LoVo (cell line): ENCODE measurements around the gene B4GALT6.

Source experiments
- DNase-seq: peaks from one replicate; pipeline ENCODE4 v3.0.0-alpha.2; 2016; ENCODE audit warnings: low spot score

B4GALT6 gene

DNA sequence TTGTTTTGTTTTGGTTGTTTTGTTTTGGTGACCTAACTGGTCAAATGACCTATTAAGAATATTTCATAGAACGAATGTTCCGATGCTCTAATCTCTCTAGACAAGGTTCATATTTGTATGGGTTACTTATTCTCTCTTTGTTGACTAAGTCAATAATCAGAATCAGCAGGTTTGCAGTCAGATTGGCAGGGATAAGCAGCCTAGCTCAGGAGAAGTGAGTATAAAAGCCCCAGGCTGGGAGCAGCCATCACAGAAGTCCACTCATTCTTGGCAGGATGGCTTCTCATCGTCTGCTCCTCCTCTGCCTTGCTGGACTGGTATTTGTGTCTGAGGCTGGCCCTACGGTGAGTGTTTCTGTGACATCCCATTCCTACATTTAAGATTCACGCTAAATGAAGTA lies 92.8 kb downstream of the B4GALT6 start, which contains the start of gene TTR:
Gene TTR (plus strand): TSS at position 250 of the 400 bp plus-strand sequence. CDS start 26 bp downstream, at position 276.
- no peak for DNase-seq

DNA sequence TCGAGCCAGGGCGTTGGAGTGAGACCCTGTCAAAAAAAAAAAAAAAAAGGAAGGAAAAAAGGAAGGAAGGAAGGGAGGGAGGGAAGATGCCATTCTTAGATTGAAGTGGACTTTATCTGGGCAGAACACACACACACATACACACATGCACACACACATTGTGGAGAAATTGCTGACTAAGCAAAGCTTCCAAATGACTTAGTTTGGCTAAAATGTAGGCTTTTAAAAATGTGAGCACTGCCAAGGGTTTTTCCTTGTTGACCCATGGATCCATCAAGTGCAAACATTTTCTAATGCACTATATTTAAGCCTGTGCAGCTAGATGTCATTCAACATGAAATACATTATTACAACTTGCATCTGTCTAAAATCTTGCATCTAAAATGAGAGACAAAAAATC lies 93.3 kb downstream of the B4GALT6 start:
- DNase-seq = no peak

DNA sequence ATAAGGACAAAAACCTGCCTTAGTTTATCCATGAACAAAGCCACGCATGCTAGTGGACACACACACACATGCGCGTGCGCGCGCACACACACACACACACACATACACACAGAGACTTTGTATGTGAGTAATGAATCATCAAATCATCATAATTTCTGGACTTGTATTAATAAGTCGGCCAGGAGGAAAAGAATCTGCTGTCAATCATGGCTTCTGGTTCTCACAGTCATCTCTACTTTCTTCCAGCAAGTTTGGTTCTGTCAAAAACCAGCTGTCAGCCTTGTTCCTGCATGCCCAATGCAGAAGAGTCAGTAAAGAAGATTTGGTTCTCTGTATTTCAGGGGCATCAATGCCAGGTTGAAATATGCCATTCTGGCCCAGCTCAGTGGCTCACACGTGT lies 93.8 kb downstream of the B4GALT6 start:
- no peak for DNase-seq

DNA sequence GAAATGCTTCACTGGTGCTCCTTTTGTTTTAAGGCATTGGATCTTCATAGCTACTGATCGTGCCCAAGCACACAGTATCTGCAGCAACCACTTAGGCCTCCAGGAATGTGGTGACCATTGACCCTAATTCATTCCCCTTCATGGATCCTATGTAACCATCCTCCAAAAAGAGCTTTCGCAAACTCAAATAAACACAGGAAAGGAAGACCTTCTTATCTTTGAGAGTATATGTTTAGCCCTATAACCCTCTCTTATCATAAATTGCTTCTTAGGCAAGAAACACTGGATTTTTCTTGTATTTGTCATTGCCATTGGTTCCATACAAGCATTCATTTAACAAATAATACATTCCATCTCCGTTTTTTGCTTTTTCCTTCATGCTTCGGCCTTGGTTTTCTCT lies 96.9 kb downstream of the B4GALT6 start:
- DNase-seq = no peak

DNA sequence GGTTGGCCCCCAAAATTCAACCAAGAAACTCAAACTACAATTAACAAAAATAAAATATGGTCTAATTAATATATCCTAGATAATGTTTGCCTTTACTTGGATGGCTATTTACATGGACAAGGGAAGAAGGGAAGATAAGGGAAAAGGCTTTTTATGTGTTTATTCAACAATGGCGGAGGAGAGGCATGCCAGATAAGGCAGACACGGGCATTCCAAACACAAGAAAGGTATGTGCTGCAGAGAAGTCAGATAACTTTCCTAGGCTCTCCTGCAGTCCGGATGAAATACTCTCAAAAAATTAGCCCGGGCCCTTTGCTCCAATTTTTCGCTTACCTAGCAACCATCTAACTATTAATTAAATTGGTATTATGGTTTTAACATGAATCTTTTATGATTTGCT lies 97.8 kb downstream of the B4GALT6 start:
- DNase-seq = no peak

DNA sequence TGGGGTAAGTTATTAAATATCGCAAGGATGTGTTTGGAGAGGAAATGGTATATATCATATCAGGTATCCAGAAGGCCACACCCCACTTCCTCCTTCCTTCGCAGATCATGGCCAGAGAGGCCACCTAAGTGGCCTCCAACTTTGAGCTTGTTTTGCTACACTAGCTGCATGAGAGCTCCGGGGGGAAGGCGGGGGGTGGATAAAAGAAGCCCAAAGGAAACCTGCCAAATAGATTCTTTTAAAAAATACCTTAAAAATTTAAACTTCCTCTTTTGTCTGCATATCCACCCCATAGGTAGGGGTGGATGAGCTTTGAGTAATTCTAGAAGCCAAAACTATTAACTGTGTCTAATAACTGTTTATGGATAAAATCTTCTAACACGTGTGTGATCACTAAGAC lies 98.4 kb downstream of the B4GALT6 start:
- no peak for DNase-seq

DNA sequence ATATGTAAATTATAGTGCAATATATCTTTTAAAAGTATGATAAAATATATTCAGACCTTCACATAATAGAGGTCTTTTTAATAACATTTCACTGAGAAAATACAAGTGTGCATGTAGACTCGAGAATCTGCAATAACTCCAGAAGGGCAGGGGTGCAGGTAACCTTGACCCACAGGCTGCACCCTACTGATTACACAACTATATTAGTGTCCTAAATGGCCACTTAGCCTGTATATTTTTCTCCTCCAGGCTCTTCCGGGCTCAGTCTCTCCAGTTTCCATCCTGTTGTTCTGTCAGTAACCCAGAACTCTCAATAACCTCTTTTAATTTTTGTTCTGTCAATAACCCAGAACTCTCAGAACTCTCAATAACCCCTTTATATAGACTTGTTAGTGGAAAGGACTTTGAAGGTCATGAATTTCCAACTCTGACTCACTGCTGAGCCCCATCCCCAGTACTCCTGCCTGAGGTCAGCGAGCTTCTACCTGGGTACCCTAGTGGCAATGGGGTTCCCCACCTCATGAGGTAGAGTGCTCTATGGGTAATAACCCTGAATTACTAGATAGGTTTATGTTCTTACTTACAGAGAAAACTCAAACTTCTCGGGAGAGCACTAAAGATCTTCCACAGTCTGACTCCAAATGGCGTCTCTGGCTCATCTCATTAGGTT lies 101.1 kb downstream of the B4GALT6 start:
- DNase-seq = no peak

DNA sequence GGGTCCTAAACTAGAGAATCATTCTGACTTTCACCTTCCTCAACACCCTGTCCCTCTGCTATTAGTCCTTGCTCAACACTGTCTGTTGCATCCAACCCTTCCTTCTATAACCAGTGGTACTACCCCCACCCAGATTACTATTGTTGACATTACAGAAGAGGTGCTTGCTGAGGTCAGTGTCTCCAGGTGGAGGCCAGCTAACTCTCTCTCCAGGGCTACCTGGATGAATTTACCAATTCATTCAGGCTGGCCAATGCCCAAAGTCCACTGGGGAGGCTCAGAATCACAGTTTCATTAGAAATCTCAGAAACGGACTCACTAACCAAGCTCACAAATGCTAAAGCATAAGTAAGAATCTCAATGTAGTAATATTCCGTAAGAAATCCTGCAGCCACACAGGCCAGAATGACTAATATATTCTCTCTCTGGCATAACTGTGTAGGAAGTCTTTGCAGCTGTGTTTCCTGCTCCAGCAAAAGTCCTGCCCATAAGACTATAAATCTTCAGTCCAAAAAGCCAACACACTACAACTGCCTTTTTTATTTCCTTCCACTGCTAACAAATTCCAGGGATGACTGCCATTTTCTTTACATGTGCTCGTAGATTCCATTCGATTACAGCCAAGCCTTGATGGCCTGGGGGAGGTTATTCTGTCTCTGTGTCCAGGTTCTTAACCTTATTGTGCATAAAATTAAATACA lies 102.7 kb downstream of the B4GALT6 start:
- no peak for DNase-seq

DNA sequence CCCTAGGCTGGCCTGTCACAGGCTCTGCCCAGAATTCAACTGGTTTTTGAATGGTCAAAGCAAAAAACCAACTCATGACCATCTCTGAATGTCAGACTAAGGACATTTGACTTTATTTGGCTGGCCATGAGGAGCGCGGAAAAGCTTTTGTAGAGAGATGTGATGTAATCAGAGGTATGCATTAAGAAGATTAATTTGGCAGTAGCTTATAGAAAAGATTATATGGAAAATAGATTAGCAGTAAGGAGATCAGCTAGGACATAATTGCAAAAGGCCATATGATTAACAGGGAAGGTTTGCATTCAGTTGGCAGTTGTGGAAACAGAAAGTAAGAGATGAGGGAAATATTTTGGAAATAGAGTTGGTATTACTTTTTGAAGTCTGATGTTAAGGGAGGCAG lies 105.0 kb downstream of the B4GALT6 start:
- no peak for DNase-seq

DNA sequence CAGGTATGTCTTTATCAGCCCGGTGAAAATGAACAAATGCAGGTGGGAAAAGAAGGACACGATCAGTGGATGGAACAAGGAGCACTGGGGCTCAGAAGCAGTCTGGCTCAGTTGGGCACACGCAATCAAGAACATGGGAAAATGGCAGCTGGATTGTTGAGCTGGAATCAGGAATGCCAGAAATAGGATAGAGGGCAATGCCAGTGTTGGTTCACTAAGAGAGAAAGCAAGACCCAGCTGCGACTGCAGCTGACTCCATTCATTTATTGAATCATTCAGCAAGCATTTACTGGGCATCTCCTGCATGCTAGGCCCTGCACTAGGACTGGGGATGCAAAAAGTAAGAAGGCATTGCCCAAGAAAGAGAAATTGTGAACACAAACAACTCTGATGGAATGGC lies 106.3 kb downstream of the B4GALT6 start:
- no peak for DNase-seq

DNA sequence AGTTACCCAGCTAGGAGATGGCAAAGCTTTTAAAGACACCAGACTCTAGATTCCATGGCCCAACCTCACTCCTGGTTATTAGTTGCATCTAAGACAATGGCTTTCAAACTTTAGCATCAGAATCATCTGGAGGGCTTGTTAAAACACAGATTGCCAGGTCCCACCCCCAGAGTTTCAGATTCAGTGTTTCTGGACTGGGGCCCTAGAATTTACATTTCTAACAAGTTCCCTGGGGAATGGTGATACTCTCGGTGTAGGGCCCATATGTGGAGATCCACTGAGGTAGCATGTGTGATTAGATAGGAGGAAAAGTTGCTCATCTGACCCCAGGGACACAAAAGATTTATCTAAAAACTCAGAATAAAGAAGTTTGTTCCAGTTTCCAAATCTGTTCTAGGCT lies 107.2 kb downstream of the B4GALT6 start:
- no peak for DNase-seq

DNA sequence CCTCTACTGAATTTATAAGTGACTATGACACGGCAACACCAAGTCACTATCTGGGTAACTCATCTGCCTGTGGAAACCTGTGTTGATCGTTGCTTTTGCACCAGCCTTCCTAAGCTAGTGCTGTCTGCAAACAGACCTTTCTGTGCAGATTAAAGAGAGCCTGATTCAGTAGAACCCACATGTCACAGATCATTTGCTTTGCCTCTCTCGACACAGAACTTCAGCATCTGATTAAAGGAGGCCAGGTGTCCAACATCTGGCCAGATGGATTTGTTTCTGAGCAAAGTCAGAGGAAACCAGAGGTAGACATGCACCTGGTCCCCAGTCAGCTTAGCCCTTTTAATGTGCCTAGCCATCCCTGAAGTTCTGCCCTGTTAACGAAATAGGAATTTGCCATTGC lies 107.7 kb downstream of the B4GALT6 start:
- no peak for DNase-seq

DNA sequence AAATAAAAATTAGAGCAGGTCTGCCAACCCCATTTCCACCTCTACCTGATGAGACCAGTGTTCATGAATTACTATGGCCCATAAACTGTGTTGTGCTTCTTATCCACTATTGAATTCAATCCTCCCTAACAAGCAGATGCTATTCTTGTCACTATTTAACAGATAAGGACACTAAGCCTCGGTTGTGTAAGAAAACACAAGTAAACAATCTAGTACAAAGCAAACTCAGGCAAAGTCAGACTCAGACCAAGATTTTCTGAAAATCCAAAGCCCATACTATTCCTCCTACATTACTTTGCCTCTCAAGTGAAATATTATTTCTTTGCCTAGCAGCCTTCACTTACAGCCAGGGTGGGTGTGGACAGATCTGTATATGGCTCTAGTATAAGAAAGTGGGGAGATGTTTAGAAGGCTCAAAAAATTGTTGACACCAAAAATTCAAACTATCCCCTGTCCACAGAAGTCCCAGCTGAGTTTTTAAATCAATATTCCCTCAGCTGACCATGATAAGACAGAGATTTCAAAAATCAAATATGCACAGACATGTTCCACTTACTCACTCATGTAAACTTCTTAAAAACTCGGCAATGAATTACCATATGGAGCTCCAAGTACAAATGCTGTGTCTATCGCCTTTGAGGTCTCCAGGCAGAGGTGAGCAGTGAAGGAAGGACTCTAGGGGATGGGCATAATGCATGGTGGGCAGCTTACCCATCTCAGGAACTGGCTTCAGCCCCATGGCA lies 108.7 kb downstream of the B4GALT6 start:
- DNase-seq = no peak

DNA sequence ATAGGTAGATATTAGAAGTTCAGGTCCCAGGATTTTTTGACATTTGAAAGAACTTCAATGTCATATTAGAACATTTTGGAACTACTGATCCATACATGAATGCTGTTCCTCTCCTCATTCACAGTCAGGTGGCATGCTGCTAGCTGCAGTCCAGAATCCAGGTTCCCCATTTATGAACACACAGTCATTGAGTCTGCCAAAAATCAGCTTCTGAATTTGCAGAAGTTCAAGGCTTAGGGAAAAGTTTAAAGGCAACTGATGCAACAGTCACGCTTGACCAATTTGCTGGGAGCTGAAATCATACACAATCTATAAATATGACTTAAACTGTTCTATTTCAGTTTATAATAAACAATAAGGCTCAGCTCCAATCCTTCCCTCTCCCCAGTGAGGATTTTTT lies 110.0 kb downstream of the B4GALT6 start:
- no peak for DNase-seq
